ENCODE data around the gene THSD4.

GRCh38 chr15:71251584-71252043, 136.3 kb downstream of the THSD4 start:
- no peak for TF ChIP-seq EZH2 (IDR thresholded peaks at IDR 0.05; ENCODE audit: low read length)
- no peak for TF ChIP-seq CTCF (optimal IDR thresholded peaks at IDR 0.05 in 1 of 3, IDR thresholded peaks at IDR 0.05 in 1 of 3, conservative IDR thresholded peaks at IDR 0.05 in 1 of 3; ENCODE audit: extremely low read depth in 1 of 3, insufficient read depth in 2 of 3, low read length in 3 of 3)
